ENCODE data around the gene WDR5.

WDR5 gene

DNA sequence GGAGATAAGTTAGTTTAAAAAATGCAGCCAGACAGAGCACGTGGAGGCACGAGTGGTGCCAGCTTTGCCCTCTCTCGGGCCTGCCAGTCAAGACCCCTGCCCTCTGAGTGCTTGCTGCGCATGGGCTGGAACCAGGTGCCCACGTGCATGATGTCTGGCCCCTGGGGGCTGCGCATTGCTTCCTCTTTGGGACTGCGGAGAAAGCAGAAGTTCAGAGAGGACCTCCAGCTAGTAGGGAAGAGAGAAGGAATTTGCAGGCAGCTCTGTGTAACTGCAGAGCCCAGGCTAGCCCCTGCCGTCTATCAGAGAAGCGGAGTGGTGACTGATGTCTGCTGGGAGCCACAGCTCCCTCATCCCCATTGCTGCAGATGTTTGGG lies 38.2 kb downstream of the WDR5 start:
- no peak for DNase-seq (ENCODE audit: low read depth)

DNA sequence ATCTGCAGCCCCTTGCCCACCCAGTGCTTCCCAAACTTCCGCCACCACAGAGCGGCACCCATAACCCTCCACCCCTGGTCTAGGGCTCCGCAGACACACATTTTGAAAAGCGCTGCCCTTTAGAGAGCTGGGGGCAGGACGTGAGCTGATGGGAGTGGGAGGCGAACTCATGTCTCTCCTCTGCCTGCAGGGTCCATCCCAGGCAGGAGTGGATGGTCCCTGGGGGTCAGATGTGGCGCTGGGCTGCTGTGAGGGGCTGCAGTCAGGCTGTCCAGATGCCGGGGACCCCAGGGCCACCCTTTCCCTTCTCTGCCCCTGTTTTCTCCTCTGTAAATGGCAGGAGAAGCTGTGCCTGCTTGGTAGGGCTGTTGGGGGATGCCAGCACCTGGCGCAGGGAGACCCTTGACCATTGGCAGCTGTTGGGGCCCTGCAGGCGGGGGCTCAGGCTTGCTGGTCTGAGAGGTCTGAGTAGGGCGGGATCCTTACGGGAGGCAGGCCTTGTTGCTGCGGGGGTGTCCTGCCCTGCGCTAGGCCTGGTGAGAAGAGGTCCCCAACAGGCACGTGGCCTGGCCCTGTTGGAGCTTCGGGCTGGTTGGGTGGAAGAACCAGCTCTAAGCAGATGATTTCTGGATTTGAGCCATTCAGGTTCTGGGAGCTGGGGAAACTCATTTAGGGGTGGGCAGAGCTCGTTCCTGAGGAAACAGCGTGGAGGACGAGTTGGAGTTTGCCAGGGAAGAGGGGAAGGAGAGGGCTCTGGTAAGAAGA lies 38.8 kb downstream of the WDR5 start:
- DNase-seq (ENCODE audit: low read depth): no peak

DNA sequence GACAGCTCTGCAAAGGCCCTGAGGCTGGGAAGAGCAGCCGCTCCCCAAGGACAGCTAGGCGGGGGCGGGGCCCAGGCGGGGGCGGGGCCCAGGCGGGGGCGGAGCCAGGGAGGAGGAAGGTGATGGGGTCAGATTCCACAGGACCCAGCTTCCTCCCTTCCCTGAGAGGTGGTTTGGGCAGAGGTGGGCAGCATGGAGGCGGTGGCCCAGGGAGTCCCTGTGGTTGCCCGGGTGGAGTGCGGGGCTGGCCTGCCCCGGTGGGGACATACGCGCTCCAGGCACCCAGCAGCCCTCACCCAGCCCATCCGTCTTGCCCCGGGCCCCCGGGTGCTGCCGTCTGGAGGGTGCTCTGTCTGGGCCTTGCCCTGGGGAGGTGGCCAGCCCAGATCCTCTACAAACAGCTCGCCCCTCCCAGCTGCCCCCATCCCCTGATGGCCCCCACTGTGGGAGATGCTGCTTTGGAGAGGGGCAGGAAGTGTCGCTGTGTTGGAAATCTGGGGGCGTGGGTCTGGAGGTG lies 39.5 kb downstream of the WDR5 start:
- no peak for DNase-seq (ENCODE audit: low read depth)

DNA sequence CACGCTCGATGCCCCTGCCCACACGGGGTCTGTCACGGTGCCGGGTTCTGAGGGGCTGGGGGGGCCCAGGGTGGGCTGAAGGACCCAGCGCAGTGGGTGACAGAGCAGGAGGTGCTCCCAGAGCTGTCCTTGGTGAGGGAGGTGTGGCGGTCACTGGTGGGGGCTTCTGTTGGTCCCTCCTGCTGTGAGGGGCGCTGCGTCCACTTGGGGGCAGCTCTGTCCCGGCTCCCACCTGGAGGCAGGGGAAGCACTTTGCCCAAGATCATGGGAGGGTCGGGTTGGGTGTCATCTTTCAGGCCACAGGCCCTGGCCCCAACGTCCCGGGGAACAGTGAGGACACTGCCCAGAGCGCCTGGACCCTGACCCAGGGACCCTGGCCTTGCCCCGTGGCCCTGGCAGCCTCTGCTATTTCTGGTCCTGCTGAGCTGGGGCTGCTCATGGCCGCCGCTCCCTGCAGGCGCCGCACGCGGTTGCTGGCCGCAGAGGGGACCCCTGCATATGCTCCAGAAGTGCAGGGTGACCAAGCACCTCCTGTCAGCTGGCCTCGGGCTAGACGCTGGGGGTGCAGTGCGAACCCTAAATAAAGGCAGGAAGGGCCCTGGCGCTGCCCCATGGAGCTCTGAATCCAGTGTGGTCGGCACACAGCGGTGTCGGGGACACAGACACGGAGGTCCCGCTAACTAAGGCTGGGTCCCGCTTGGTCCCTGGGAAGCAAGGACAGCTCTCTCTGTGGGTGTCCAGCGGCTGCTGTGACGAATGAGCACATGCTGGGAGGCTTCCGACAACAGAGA lies 40.1 kb downstream of the WDR5 start:
- no peak for DNase-seq (ENCODE audit: low read depth)

DNA sequence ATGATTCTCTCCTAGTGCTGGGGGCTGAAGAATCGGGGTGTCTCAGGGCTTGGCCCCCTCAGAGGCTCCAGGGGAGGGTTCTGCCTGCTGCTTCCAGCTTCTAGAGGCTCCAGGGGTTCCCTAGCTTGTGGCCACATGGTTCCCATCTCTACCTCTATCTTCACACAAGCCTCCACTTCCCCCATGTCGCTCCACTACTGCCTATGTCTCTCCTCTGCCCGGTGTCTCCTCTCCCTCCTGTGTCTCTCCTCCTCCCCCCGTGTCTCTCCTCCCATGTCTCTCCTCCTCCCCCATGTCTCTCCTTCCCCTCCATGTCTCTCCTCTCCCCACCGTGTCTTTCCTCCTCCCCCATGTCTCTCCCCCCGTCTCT lies 40.7 kb downstream of the WDR5 start:
- DNase-seq (ENCODE audit: low read depth): no peak

DNA sequence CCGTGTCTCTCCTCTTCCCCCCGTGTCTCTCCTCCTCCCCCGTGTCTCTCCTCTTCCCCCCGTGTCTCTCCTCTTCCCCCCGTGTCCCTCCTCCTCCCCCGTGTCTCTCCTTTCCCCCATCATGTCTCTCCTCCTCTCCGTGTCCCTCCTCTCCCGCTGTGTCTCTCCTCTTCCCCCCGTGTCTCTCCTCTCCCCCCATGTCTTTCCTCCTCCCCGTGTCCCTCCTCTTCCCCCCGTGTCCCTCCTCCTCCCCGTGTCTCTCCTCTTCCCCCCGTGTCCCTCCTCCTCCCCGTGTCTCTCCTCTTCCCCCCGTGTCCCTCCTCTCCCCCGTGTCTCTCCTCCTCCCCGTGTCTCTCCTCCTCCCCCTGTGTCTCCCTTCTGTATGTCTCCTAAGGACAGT lies 41.3 kb downstream of the WDR5 start:
- DNase-seq (ENCODE audit: low read depth): no peak

DNA sequence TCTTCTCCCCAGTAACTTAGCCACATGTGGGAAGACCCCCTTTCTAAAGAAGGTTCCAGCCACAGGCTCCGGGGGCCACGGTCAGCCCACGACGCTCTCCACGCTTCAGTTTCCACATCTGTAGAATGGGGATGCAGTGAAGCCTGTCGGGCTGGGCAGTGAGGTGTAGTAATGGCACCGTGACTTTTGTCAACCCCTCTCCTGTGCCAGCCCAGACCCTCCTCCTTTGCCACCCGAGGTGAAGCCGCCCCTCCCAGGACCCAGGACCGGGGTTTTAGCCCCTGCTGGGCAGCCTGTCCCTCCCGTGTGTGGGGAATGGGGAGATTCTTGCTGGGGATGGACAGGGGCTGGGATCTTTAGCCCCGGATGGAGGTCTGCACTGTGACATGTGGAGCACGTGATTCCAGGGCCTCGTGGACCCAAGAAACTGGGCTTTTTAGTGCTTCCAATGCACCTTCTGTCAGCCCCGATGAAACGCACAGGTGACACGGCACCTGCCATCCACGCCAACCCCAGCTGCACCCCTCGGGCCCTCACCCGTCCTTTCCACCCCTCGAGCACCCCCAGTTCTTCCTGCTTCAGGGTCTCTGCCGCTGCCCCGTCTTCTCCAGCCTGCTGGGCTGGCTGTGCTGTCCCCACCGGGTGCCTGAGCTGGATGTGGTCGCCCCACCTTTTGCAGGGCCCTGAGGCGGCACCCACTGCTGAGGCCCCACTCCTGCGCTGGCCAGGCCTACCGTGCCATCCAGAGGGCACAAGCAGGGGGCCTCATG lies 41.9 kb downstream of the WDR5 start:
- no peak for DNase-seq (ENCODE audit: low read depth)

DNA sequence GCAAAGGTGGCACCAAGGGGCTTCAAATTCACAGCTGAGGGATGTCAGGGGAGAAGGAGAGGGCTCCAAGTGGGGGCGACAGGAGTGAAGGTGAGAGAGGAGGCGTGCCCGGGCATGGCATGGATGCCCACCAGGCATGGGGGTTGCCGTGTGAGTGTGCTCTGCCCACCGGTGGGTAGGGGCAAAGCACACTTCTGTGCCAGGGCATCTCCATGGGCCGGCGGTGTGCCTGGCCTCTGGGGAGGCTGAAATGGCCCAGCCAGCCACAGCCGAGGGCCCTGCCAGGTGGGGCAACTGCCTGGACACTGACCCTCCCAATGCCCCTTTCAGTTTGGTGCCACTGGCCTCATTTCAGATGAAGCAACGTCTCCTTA lies 42.5 kb downstream of the WDR5 start:
- no peak for DNase-seq (ENCODE audit: low read depth)

DNA sequence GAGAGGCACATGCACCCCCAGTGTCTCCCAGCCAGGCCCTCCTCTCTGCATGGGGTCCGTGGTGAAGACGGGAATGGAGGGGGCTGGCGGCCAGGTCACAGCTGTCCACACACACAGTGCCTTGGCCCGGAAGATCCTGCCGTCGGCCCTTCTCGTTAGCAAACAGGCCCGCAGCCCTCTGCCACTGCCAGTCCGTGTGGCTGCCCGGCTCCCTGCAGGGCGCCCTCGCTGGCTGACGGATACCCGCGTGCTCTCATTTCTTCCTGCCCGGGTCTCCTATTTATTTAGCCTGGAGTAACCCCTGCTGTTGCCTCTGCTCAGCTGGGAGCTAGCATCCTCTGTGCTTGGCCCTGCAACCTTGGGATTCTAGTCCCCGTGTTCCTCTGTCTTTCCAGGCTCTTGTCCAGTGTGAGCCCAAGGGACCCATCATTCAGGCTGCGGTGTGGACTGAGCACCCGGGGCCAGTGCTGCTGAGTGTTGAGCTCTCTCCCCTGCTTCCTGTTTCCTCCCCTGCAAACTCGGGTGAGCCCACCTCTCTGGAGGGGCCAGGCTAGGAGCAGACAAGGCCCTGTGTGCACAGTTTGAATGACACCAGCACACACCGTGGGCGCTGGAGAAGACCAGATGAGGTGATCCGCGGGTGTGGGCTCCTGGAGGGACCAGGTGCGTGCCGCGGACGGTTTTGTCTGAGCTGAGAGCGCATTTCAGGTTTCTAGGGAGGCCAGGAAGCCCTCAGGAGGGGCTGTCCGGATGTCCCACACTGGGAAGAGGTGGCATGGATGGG lies 43.1 kb downstream of the WDR5 start:
- no peak for DNase-seq (ENCODE audit: low read depth)

DNA sequence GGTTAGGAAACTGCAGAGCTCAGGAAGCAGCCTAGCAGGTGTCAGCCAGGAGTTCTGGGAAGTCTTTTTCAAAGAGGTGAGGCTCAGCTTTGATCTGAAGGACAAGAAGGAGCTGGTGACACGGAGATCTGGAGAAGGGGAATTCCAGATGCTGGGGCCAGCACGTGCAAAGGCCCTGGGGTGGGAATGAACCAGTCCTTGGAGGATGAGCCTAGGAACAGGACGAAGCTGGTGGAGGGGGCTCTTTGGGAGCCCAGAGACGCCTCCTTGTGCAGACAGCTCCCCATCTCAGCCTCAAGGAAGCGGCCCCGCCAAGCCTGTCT lies 43.7 kb downstream of the WDR5 start:
- no peak for DNase-seq (ENCODE audit: low read depth)

DNA sequence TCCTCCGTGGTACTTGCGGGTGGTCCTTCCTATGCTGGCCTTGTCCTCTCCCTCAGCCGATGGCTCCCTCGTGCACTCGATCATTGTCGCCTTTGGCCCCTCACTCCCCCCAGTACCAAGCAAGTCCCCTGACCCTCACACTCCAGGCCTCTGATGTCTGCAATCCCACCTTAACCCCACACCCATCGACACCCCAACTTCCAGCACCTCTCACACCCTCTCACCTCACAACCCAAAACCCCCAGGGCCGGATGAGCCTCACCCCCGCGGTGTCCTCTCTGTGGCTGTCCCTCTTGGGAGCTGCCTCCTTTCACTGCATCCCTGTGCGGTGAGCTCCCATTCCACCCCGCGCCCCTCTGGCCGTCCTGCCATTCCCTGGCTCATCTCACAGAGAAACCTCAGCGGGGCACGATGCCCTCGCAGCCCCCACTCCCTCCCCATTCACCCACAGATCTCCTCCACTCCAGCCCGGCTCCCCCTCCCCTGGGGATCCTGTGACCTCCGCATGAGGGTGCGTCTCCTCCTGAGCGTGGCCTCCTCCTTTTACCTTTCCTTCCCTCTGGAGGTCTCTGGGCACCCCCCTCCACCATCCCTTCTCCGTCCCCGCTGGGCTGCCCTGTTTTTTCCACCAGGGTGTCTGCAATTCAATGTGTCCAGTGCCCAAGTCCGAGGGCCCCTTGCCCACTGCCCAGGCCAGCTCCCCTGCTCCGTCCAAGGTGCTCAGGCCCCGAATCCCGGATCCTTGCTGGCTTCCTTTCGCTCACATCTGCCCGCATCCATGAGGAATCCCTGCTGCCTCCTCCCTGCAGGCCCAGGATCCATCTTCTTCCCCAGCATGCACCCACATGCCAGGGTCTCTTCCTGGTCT lies 44.3 kb downstream of the WDR5 start:
- no peak for DNase-seq (ENCODE audit: low read depth)

DNA sequence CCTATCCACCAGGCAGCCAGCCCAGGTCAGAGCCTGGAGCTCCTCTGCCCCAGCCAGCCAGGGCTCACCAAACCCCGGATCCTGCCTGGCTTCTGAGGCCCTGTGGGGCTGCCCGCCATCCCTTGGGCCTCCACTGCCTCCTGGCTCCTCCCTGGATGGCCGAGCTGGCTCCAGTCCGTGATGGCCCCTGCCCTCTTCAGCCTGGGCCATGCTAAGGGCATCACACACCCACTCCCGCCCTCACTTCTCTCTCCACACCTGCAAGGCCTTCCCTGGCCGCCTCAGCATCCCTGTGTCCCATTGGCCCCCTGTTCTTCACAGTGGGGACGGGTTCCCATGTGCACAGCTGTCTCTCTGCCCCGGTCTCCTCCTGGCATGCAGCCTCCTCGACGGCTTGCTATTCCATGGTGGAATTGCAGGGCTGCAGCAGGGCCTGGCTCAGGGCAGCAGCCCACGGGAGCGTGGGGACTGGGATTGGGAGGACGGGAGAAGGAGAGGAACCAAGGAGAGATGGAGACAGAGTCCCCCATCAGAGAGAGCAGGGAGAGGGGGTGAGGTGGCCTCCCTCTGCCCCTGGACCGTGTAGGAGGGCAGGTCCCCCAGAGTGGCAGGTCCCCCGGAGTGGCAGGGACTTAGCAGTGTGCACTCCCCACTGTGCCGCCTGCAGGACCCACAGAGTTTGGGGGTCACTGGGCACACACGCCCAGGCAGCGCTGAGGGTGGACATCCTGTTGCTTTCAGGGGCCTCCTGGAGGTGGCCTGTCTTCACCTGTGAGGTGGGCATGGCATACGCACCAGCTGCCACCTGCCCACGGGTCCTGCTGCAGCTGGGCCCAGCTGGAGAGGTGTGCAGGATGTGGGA lies 45.1 kb downstream of the WDR5 start:
- DNase-seq (ENCODE audit: low read depth): no peak

DNA sequence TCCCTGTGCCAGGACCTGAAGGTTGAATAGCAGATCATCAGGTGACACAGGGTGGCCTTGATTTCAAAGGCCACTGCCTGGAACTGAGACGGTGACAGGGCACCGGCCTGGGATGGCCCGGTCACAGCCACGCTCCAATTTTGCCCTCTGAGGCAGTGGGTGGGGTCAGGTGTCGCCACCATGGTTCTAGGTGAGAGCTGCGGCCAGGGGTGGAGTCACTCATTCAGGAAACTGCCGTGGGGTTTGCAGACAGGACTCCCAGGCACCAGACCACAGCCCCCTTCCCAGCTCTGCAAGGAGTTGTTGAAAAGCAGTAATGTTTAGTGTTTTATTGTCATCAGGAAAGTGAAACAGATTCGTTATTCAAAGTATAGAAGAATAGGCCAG lies 45.8 kb downstream of the WDR5 start:
- DNase-seq (ENCODE audit: low read depth): no peak

DNA sequence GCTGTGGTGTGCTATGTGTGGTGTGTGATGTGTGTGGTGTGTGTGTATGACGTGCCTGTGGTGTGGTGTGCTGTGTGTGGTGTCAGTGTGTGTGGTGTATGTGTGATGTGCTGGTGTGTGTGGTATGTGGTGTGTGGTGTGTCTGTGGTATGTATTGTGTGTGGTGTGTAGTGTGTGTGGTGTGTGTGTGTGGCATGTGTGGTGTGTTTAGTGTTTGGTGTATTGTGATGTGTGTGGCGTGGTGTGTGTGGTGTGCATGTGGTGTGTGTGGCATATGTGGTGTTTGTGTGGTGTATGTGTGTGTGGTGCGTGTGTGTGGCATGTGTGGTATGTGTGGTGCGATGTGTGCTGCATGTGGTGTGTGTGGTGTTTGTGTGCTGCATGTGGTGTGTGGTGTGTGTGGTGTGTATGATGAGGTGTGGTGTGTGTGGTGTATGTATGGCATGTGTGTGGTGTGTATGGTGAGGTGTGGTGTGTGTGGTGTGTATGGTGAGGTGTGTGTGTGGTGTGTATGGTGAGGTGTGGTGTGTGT lies 46.7 kb downstream of the WDR5 start:
- no peak for DNase-seq (ENCODE audit: low read depth)

DNA sequence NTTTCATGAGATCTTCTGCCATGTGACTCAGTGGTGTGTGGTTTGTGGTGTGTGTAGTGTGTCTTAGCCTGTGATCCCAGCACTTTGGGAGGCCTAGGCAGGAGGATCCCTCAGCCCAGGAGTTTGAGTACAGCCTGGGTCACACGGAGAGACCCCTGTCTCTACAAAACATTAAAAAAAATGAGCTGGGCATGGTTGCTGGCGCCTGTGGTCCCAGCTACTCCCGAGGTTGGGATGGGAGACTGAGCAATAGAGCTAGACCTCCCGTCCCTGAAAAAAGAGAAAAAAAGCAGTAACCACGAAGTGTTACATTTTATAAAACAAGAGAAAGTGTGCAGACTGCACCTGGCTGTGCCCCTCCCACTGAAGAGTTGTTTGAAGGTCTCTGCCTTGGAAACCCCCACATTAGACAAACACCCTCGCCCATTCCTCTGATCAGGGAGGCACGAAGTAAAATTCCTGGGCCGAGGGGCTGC lies 49.7 kb downstream of the WDR5 start:
- DNase-seq (ENCODE audit: low read depth): no peak

DNA sequence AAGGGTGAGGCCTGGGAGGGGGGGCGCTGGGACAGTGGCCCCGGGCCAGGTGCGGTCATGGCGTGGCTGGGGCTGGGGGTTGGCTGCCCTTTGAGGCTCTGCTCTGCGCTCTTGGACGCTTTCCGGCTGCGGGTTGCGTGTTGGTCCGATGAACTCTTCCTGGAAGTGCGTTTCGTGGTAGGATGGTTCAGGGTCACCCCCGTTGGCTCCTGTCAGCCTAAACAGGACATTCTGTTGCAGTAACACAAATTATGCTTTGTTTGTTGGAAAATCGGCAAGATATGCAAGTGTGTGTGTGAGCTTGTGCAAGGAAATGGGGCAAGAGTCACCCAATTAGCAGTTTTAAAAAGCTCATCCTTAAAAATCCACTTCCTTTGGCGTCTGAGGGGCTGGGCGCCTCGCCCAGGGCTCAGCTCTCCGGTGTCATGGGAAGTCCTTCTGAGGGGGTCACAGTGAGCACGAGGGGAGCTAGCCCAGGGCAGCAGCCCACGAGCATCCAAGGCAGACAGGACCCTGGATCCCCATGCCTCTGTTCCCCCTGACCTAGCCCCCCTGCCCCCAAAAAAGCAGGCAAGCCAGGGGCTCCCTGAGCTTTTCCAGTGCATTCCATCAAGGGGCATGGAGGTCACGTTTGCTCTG lies 50.7 kb downstream of the WDR5 start:
- DNase-seq (ENCODE audit: low read depth): no peak

DNA sequence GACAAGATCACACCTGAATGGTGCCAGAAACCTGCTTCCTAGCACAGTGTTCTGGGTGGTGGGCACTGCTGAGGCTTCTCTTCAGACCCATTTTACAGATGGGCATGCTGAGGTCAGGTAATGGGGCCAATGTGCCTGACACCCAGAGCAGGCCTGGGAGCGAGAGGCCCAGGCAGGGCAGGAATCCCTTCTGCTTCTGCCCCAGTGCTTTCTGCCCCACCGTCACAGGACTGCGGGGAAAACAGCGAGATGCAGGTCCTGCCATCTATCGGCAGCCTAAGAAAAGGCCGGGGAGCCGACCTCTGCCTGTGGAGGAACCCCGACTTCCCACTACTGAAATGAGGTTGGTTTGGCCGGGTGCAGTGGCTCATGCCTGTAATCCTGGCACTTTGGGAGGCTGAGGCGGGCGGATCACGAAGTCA lies 51.2 kb downstream of the WDR5 start:
- DNase-seq (ENCODE audit: low read depth): no peak

DNA sequence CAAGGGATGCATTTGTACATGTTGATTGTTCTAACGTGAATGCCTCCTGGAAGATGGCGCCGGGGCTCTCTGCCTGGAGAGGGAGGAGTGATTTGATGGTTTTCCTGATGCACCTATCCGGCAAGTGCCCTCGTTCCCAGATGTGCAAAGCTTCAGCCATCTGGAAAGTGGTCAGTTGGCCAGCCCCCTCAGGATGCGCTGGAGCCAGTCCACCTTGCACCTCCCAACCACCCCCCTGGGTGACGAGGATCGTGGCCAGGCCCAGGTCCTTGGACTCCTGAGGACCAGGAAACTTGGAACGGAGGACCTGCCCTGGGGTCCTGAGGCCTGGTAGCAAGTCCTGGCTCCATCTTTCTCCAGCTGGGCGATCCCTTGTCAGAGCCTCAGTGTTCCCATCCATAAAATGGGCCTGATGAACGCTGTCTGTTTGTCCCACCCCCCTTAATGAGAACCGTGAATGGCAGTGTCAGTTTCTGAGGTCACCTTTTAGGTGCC lies 52.1 kb downstream of the WDR5 start:
- DNase-seq (ENCODE audit: low read depth): no peak
